ENCODE results near the gene SEMA4C.

SEMA4C gene

DNA sequence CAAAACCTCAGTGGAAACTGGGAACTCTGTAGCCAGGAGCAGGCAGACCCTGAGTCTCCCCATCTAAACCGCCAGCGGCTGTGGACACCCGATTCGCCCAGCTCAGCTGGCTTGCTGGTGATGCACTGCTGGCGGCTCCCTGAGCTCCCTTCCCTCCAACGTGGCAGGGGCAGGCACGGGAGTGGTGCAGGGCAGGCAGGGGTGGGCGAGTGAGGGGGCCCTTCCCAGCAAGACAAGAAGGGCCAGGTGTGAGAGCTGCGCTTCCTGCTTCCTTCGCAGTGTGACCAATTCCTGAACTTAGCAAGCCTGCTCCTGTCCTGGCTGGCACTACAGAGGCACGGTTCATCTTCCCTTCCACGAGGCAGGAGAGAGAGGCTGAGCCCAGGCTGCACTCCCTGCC is 12.3 kb upstream of the SEMA4C start:
- DNase-seq, result no peak
- Mint-ChIP-seq H3K4me3 (no peak overlapping the region), H3K9me3 (no peaks in the 10 kb centered on the region), H3K36me3 (ENCODE audit: insufficient read depth) (no peaks in the 10 kb centered on the region), H3K4me1 (ENCODE audit: low read depth in 2 of 2) (peaks cover 6 to 8% of the 10 kb centered on the region in 2 donors), H3K27ac (peak overlapping the region in 1 of 2 donors; percentile 15), H3K27me3 (no peaks in the 10 kb centered on the region)
- no peak for ATAC-seq (replicated peaks)

DNA sequence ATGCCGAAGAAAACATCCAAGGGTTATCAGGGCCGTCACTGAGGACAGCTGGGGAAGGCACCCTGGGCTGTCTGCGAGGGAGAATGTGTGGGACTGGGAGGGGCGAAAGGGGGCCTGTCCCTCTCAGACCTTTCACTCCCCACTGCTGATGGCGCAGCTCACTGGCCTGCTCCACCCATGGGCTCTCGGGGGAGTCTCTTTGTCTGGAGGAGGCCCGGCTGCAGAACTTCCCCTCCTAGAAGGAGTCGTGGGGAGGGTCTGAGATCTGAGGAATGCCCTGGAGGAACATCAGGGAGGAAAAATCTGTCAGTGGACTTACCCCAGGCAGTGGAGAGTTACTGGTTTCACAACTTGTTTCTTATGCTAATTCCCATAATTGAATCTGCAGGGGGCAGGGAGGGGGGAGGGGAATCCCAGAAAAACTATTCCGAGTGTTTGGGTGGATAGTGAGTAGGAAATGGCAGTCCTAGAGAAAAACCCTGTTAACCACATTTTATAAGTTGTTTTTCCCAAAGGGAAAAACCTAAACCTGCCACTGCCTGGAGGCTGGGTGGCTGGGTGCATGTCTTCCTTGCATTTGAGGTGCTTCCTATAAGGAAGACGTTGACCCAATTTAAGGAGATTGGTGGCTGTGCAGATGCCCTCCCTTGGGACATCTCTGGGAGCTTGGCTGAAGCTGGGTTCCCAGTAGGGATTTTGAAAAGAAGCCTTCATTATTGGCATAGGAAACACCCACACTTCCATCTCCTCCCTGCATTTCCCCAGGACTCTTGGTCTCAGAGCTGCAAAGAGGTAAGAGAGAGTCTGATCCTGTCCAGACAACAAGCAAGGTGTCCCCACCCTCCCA is 11.7 kb upstream of the SEMA4C start:
- H3K9me3 Mint-ChIP-seq, result no peaks in the 10 kb centered on the region
- H3K36me3 Mint-ChIP-seq (ENCODE audit: insufficient read depth), result no peaks in the 10 kb centered on the region
- H3K4me3 Mint-ChIP-seq, result no peak overlapping the region
- DNase-seq (no peak), ATAC-seq (replicated peaks) (no peak)
- H3K27ac Mint-ChIP-seq, result peak overlapping the region in 1 of 2 donors; percentile 52
- no peaks in the 10 kb centered on the region for H3K27me3 Mint-ChIP-seq
- H3K4me1 Mint-ChIP-seq (ENCODE audit: low read depth in 2 of 2), result peaks cover 10 to 11% of the 10 kb centered on the region in 2 donors

DNA sequence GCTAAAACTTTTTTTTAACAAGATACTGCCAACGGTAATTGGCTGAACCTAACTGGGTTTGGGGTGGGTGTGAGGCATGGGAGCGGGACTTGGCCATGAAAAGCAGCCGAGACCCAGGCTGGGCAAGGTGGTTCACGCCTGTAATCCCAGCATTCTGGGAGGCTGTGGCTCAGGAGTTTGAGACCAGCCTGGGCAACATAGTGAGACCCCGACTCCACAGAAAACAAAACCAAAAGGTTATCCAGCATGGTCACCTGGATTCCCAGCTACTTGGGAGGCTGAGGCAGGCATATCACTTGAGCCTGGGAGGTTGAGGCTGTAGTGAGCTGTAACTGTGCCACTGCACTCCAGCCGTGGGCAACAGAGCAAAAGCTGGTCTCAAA is 11.0 kb upstream of the SEMA4C start:
- H3K27me3 Mint-ChIP-seq, result no peaks in the 10 kb centered on the region
- H3K4me3 Mint-ChIP-seq, result no peak overlapping the region
- no peaks in the 10 kb centered on the region for H3K36me3 Mint-ChIP-seq (ENCODE audit: insufficient read depth)
- no peak for DNase-seq
- H3K4me1 Mint-ChIP-seq (ENCODE audit: low read depth in 2 of 2), result peaks cover 7 to 13% of the 10 kb centered on the region in 2 donors
- no peaks in the 10 kb centered on the region for H3K9me3 Mint-ChIP-seq
- H3K27ac Mint-ChIP-seq, result peak overlapping the region in 1 of 2 donors; percentile 52
- no peak for ATAC-seq (replicated peaks)

DNA sequence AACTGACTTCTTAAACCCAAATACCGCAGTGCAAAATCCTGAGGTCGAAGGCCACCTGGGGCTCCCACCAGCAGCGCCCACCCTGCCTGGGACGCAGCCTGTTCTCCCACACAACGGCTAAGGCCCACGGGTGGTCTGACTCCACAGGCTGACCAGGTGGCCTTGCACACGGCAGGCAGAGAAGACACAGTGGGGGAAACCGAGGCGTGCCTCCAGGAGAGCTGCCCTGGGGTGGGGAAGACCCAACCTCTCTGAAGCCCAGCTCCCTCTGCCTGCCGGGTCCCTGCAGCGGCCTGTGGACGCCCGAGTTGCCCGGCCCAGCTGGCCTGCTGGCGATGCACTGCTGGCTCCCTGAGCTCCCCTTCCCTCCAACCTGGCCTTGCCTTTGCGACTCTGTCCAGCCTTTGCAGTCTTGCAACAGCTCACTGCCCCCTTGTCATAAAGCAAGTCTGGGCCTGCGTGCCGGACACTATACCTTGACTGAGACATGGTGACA is 9.7 kb upstream of the SEMA4C start:
- no peaks in the 10 kb centered on the region for H3K27me3 Mint-ChIP-seq
- DNase-seq (no peak), ATAC-seq (replicated peaks) (no peak)
- no peak overlapping the region for H3K27ac Mint-ChIP-seq
- H3K36me3 Mint-ChIP-seq (ENCODE audit: insufficient read depth), result peaks cover under 1% of the 10 kb centered on the region
- H3K9me3 Mint-ChIP-seq, result no peaks in the 10 kb centered on the region
- H3K4me3 Mint-ChIP-seq, result no peak overlapping the region
- H3K4me1 Mint-ChIP-seq (ENCODE audit: low read depth in 2 of 2), result peaks cover 6 to 16% of the 10 kb centered on the region in 2 donors

DNA sequence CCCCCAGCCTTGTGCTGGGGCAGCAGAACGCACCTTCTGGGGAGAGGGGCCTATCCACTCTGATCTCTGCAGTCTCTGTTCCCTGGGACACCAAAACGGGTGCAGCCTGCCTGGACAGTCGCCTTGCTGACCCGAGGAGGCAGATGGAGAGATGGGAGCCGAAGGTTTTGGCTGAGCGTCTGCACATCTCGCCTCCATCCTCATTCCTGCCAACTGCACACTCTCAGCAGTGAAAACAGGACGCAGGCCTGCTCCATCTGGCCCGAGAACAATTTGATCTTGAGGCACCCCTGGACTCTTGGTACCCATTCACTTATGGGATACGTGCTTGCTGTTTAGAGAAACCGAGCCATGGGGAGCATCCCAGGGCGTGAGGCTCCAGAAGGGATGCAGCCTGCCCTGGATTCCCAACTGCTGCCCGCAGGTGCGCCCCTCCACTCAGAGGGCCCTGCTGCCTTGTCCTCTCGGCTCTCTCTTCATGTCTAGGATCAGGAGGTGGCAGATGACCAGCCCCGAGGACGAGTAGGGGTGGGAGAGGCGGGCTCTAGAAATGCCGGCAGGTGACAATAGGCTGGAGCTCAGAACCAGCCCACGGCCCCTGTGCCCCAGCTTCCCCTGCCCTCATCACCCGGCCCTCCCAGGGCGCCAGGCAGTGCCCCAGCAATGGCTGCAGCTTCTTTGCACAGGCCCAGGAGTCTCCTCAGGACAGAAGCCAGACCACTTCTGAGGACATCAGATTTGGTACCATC is 9.1 kb upstream of the SEMA4C start:
- Mint-ChIP-seq H3K4me1 (ENCODE audit: low read depth in 2 of 2) (peaks cover 6 to 17% of the 10 kb centered on the region in 2 donors), H3K4me3 (no peak overlapping the region), H3K9me3 (no peaks in the 10 kb centered on the region), H3K27me3 (no peaks in the 10 kb centered on the region), H3K36me3 (ENCODE audit: insufficient read depth) (peaks cover 3% of the 10 kb centered on the region), H3K27ac (no peak overlapping the region)
- no peak for ATAC-seq (replicated peaks)
- DNase-seq, result no peak

DNA sequence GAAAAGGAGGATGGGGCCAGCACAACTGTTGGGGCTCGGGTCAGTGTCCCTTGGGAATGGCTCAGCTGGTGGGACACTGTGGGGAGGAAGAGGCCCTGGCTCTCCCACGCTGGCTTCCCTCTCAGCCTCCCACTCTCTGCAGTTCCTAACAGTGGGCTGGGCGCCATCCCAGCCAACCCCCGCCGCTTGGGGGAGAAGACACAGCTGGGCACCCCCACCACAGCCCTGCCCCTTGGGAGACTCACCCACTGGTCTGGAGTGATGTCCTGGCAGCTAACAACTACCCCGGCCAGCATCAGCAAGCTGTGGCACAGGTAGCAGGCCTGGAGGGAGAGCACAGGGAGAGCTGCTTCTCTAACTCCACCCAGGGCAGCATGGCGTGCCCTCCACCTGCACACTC is 8.3 kb upstream of the SEMA4C start:
- H3K4me3 Mint-ChIP-seq, result no peak overlapping the region
- H3K36me3 Mint-ChIP-seq (ENCODE audit: insufficient read depth), result peaks cover 3% of the 10 kb centered on the region
- H3K27ac Mint-ChIP-seq, result no peak overlapping the region
- H3K4me1 Mint-ChIP-seq (ENCODE audit: low read depth in 2 of 2), result peaks cover 6 to 17% of the 10 kb centered on the region in 2 donors
- ATAC-seq (replicated peaks), result no peak
- DNase-seq, result no peak
- no peaks in the 10 kb centered on the region for H3K9me3 Mint-ChIP-seq
- H3K27me3 Mint-ChIP-seq, result no peaks in the 10 kb centered on the region

DNA sequence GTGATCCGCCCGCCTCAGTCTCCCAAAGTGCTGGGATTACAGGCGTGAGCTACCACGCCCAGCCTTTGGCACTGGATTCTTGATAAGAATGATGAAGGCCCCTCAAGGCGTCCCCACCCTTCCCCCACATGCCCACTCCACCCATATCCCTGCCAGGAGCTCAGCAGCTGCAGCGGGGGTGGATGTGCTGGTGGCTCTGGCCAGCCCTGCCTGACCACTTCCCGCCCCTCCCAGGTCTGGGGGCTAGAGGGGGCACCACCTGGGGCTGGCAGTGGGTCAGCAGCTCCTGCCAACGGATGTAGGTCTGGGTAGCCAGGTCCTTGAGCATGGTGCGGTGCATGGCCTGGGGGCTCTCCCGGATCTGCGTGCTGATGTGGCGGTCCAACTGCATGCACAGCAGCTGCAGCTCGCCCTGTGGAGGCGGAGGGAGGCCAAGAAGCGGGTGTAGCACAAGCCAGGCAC is 7.8 kb upstream of the SEMA4C start:
- Mint-ChIP-seq H3K4me1 (ENCODE audit: low read depth in 2 of 2) (peaks cover 6 to 17% of the 10 kb centered on the region in 2 donors), H3K36me3 (ENCODE audit: insufficient read depth) (peaks cover 3% of the 10 kb centered on the region), H3K4me3 (no peak overlapping the region), H3K9me3 (no peaks in the 10 kb centered on the region), H3K27ac (no peak overlapping the region), H3K27me3 (no peaks in the 10 kb centered on the region)
- no peak for ATAC-seq (replicated peaks)
- DNase-seq, result no peak

DNA sequence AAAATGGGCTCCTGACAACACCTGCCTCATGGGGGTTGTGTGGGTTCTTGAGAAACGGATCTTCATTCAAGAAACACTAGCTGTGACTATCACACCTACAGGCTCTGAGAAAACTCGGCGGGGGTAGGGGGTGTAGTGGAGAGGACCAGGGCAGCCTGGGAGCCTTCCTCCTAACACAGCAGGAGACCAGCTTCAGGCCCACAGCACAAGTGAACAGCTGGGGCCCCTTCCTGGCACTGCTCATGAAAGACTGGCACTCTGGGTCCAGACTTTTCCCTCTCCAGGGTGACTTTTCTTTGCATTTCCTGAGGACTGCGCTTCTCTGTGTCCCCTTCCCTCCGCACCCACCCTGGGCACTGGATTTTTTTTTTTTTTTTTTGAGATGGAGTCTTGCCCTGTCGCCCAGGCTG is 7.2 kb upstream of the SEMA4C start:
- Mint-ChIP-seq H3K27ac (no peak overlapping the region), H3K27me3 (no peaks in the 10 kb centered on the region), H3K9me3 (no peaks in the 10 kb centered on the region), H3K4me3 (no peak overlapping the region), H3K4me1 (ENCODE audit: low read depth in 2 of 2) (peaks cover 6 to 17% of the 10 kb centered on the region in 2 donors), H3K36me3 (ENCODE audit: insufficient read depth) (peaks cover 3% of the 10 kb centered on the region)
- peak; percentile 26 for ATAC-seq (replicated peaks)
- no peak for DNase-seq

DNA sequence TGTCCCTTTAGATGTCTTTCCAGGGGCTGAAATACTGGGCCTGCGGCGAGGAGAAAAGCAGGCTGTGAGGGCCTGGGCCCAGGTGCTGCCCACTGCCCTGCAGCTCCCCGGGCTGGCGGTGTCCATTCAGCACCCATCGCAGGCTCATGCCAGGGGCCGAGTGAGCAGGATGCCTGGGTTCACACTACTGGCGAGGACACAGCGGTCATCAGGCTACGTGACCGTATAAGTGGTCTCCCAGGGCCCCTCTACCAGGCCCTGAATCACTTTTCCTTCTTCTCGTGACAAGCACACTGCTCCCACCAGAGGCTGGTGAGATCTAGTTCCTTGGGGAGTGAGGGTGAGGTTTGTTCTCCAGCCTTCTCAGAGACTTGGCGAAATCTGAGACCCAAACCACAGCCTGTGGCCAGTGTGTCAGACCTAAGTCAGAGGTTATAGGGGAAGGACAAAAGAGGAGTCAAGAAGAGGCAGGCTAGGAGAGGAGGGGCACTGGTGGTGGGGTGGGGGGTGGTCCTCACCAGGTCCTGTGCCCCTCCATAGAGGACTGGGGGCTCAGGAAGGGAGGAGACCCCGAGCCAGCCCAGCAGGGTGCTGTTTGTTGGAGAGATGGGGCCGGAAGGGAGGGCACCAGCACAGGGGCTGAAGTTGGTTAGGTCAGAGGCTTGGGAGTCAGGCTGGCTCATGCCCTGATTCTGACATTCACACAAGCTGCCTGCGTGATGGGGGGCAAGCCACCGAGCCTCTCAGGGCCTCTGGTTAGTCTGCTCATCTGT is 6.6 kb upstream of the SEMA4C start:
- peaks cover 3% of the 10 kb centered on the region for H3K36me3 Mint-ChIP-seq (ENCODE audit: insufficient read depth)
- H3K27me3 Mint-ChIP-seq, result no peaks in the 10 kb centered on the region
- no peak overlapping the region for H3K4me3 Mint-ChIP-seq
- ATAC-seq (replicated peaks) (no peak), DNase-seq (no peak)
- no peaks in the 10 kb centered on the region for H3K9me3 Mint-ChIP-seq
- H3K4me1 Mint-ChIP-seq (ENCODE audit: low read depth in 2 of 2), result peaks cover 6 to 17% of the 10 kb centered on the region in 2 donors
- H3K27ac Mint-ChIP-seq, result peak overlapping the region; percentile 12 to 76

DNA sequence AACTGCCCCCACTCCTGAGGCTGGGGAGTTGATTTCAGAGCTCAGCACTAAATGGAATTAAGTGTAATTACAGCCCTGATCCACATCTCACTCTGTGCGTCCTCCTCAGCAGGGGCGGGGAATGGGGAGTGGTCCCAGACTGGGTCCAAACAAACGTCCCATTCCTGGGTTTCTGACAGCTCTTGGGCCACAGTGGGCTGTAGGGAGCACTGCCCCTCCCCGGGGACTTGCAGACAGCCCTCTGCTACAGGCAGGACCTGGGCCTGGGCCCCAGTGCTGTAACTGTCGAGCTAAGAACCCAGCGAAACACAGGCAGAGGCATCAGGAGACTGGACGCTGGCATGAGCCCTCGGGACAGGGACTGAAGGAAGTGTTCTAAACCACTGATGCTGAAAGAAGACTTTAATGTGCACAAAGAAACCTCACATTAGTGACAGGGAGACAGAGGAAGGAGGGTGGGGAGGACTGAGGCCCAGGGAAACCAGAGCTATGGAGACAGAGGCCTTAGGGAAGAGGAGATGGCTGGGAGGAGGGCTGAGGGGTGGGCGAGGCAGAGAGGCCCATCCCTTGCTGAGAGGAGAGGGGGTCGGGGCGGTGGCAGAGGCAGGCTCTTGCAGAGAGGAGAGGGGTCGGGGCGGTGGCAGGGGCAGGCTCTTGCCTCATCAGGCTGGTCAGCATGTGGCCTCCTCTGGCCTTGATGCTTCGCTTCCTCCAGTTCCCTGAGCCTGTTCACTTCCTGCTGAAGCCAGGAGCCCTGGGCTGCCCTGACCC is 5.8 kb upstream of the SEMA4C start:
- ATAC-seq (replicated peaks), result no peak
- Mint-ChIP-seq H3K4me3 (no peak overlapping the region), H3K27ac (peak overlapping the region; percentile 12 to 76), H3K4me1 (ENCODE audit: low read depth in 2 of 2) (peaks cover 14 to 22% of the 10 kb centered on the region in 2 donors), H3K27me3 (no peaks in the 10 kb centered on the region), H3K9me3 (no peaks in the 10 kb centered on the region), H3K36me3 (ENCODE audit: insufficient read depth) (peaks cover 4% of the 10 kb centered on the region)
- DNase-seq, result no peak

DNA sequence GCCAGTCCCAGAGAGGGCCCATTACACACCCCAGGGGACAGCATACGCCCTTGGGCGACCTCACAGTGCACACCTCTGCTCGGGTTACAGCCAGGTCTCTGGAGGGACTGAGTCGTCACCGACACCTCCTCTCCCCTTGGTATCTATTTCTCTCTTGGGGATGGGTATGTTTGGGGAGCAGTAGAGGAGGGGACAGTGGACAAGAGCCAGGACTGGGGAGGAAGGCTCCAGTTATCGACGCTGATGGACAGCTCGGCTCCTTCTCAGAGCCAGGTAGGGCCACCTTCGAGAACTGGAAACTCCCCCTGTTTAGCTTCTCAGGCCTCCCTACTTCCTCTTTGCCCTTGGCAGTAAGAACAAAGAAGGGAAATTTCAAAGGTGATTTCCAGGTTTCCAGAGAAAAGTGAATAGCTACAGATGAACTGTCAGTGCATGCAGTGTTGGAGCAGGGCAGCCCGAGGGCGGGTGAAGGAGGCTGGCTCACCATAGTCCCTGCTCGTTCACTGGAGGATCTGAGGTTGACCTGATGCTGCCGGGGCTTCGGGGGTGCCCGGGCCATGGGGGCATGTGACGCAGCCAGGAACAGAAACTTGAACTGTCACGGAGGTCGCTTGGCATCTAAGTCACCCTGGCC is 4.4 kb upstream of the SEMA4C start:
- Mint-ChIP-seq H3K9me3 (no peaks in the 10 kb centered on the region), H3K4me1 (ENCODE audit: low read depth in 2 of 2) (peaks cover 18 to 21% of the 10 kb centered on the region in 2 donors), H3K27ac (peak overlapping the region; percentile 13 to 56), H3K27me3 (no peaks in the 10 kb centered on the region), H3K36me3 (ENCODE audit: insufficient read depth) (peaks cover 10% of the 10 kb centered on the region), H3K4me3 (no peak overlapping the region)
- no peak for ATAC-seq (replicated peaks)
- DNase-seq, result no peak

DNA sequence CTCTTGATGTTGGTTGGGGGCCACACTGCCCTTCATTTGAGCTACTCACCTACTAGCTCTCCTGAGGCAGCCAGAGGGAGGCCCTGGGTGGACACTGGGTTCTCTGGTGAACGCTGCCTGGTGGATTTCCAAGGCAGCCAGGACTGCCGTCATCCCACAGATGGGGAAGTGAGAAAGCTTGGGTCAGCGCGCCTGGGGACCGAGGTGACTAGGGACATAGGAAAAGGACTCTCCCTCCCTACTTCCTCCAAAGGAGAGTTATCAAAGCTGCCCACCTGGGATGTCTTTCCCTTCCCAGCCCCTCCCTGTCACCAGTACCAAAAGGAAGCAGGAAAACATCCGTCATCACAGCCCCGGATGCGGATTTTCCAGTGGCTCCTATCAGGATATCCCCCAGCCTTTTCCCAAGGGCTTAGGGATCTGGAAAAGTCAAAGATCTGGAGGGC is 3.8 kb upstream of the SEMA4C start:
- H3K27me3 Mint-ChIP-seq, result no peaks in the 10 kb centered on the region

More for the DNA sequence above, 3.8 kb upstream of the SEMA4C start:
- H3K9me3 Mint-ChIP-seq, result no peaks in the 10 kb centered on the region
- peak overlapping the region; percentile 13 to 56 for H3K27ac Mint-ChIP-seq
- peaks cover 18 to 21% of the 10 kb centered on the region in 2 donors for H3K4me1 Mint-ChIP-seq (ENCODE audit: low read depth in 2 of 2)
- DNase-seq (no peak), ATAC-seq (replicated peaks) (no peak)
- H3K4me3 Mint-ChIP-seq, result no peak overlapping the region
- H3K36me3 Mint-ChIP-seq (ENCODE audit: insufficient read depth), result peaks cover 10% of the 10 kb centered on the region
